Esophagus muscularis mucosa (tissue), 4 donors: Measurements from ENCODE around the gene CCAR1. TPM values are rescaled to one million over a fixed set of nuclear protein-coding genes. Genes with fewer than 3 reads are reported as not detected.
"Not testable (repeated sequence)": the region's sequence is repeated elsewhere in the genome, so short reads cannot be mapped to it uniquely, and the experiment has no call there.

Source experiments
- DNase-seq: peaks from one replicate; pipeline ENCODE4 v3.0.0-alpha.2; 2017; ENCODE audit errors: extremely low spot score
- H3K27ac ChIP-seq, 4 donors: fragments of 200-600 bp; sonication (generic); replicated peaks in 1 of 4; 1 replicate in 3 of 4; 2 replicates in 1 of 4; pipeline ENCODE4 v1.5.1; 2016 to 2019; ENCODE audit warnings: mild to moderate bottlenecking in 1 of 4
- H3K27me3 ChIP-seq, 4 donors: fragments of 200-600 bp; sonication (generic); one replicate each; pipeline versions ENCODE4 v1.5.1 to v1.6.0; 2016 to 2019
- H3K36me3 ChIP-seq, 4 donors: fragments of 200-600 bp; sonication (generic); one replicate each; pipeline ENCODE4 v1.5.1; 2016 to 2019
- H3K4me1 ChIP-seq, 4 donors: fragments of 200-600 bp; sonication (generic); one replicate each; pipeline ENCODE4 v1.5.1; 2016 to 2019
- H3K4me3 ChIP-seq, 4 donors: fragments of 200-600 bp; sonication (generic); 1 replicate in 2 of 4; 2 replicates in 2 of 4; pipeline ENCODE4 v1.5.1; 2016 to 2019; ENCODE audit warnings: mild to moderate bottlenecking in 4 of 4, moderate library complexity in 1 of 4
- H3K9me3 ChIP-seq, 4 donors: fragments of 200-600 bp; sonication (generic); 1 replicate in 3 of 4; 2 replicates in 1 of 4; pipeline ENCODE4 v1.5.1; 2016 to 2019
- EP300 ChIP-seq: sonication (generic); formaldehyde crosslinking; IDR thresholded peaks from one replicate; pipeline ENCODE4 v1.6.1; 2017; ENCODE audit warnings: antibody characterized with exemption
- POLR2A ChIP-seq: fragments of 450-650 bp; IDR thresholded peaks from one replicate; pipeline ENCODE4 v1.6.1; 2017; ENCODE audit warnings: antibody characterized with exemption, moderate library complexity, mild to moderate bottlenecking, low read depth
- POLR2AphosphoS5 ChIP-seq, 2 donors: sonication (generic); formaldehyde crosslinking; IDR thresholded peaks; one replicate each; pipeline ENCODE4 v1.6.1; 2017; ENCODE audit warnings: antibody characterized with exemption in 2 of 2
- WGBS: methylation state at CpG from one replicate; pipeline ENCODE4 v1.1.5; 2018; 5-methylcytosine and 5-hydroxymethylcytosine counted together
- intact Hi-C: fragments of 100-400 bp; cut with DNase I; formaldehyde crosslinking; loops from one replicate; pipeline ENCODE4 v1.15.1; 2023
- small RNA-seq, 3 donors: library from RNA; depleted of rRNA; stranded (forward); fragments of <200 nt; gene quantifications; one replicate each; pipeline ENCODE3, GENCODE V24; 2016
- total RNA-seq, 4 donors: library from RNA; depleted of rRNA; stranded (reverse); fragments of >200 nt; gene quantifications; one replicate each; pipeline versions ENCODE4 v1.1.0 to v1.2.1, GENCODE V29; 2016
- TF ChIP-seq, protein P1 (sequence below), 3 experiments: fragments of 200-600 bp in 2 of 3; fragments of 450-650 bp in 1 of 3; sonication (generic) in 2 of 3; IDR thresholded peaks; one replicate each; pipeline ENCODE4 v1.5.1; 2017 to 2019; ENCODE audit warnings: antibody characterized with exemption in 3 of 3, mild to moderate bottlenecking in 2 of 3, moderate library complexity in 1 of 3

Gene CCAR1
- total RNA-seq, 4 donors from 2014 or later, result 28.5 to 44.4 (median 35.5) TPM

- no peaks in the 10 kb centered on the region for H3K36me3 ChIP-seq
- H3K27ac ChIP-seq, result no peak overlapping the region
- no peak for DNase-seq
- H3K9me3 ChIP-seq, result no peaks in the 10 kb centered on the region
- H3K4me1 ChIP-seq, result no peaks in the 10 kb centered on the region
- no peak overlapping the region for H3K4me3 ChIP-seq
- H3K27me3 ChIP-seq, result no peaks in the 10 kb centered on the region
- WGBS, result 92% methylated on average over 8 of the region's 8 CpGs
- no peak for TF ChIP-seq POLR2AphosphoS5 (IDR thresholded peaks at IDR 0.05)
- no peak for TF ChIP-seq POLR2A
- TF ChIP-seq EP300, result no peak
- TF ChIP-seq, protein P1, sequence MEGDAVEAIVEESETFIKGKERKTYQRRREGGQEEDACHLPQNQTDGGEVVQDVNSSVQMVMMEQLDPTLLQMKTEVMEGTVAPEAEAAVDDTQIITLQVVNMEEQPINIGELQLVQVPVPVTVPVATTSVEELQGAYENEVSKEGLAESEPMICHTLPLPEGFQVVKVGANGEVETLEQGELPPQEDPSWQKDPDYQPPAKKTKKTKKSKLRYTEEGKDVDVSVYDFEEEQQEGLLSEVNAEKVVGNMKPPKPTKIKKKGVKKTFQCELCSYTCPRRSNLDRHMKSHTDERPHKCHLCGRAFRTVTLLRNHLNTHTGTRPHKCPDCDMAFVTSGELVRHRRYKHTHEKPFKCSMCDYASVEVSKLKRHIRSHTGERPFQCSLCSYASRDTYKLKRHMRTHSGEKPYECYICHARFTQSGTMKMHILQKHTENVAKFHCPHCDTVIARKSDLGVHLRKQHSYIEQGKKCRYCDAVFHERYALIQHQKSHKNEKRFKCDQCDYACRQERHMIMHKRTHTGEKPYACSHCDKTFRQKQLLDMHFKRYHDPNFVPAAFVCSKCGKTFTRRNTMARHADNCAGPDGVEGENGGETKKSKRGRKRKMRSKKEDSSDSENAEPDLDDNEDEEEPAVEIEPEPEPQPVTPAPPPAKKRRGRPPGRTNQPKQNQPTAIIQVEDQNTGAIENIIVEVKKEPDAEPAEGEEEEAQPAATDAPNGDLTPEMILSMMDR (IDR thresholded peaks at IDR 0.05), result no peak
- intact Hi-C loops, result no loop called here
Measured at GRCh38 chr10:68837626-68838322, 116.7 kb downstream of the CCAR1 start.

- H3K27ac ChIP-seq, H3K27me3 ChIP-seq, H3K36me3 ChIP-seq, intact Hi-C loops, H3K9me3 ChIP-seq, H3K4me3 ChIP-seq, H3K4me1 ChIP-seq, DNase-seq: not testable (repeated sequence)
- WGBS, result 95% methylated on average over 9 of the region's 9 CpGs
Measured at GRCh38 chr10:68840650-68841049, 119.6 kb downstream of the CCAR1 start.

Small RNA genes lying within 50 kb of the gene (small RNA-seq; reads per million reads assigned to genes)
- 0 reads per million in 3 donors for gene MIR1254-1
- 0 reads per million in 3 donors for gene RF00019

Other genes with a start within 250 kb of the CCAR1 start
- gene DNA2, start 249.3 kb upstream of the CCAR1 start, total RNA-seq, result 1 to 10 TPM; 2.0 to 2.9 (median 2.6) TPM
- 10 to 100 TPM; 11.0 to 20.3 (median 14.8) TPM for gene SLC25A16, start 193.7 kb upstream of the CCAR1 start, total RNA-seq
- 1 to 10 TPM; 6.9 to 9.6 (median 8.8) TPM for gene TET1, start 160.9 kb upstream of the CCAR1 start, total RNA-seq
- gene STOX1, start 106.3 kb downstream of the CCAR1 start, total RNA-seq, result 10 to 100 TPM in 2 of 4 donors, 1 to 10 TPM in 2; 3.0 to 13.6 (median 10.0) TPM
- 10 to 100 TPM; 33.0 to 49.6 (median 47.4) TPM for gene DDX50, start 180.1 kb downstream of the CCAR1 start, total RNA-seq
- 10 to 100 TPM; 26.5 to 98.9 (median 30.8) TPM for gene DDX21, start 234.9 kb downstream of the CCAR1 start, total RNA-seq